K562 (cell line): Measurements from ENCODE around the gene PLEKHG5. TPM values are rescaled to one million over a fixed set of nuclear protein-coding genes. Genes with fewer than 3 reads are reported as not detected.
A peak's percentile ranks its signal among the peaks of the same experiment; 100 is the strongest.

Experiments used
- ATAC-seq: fragments of 200-7000 bp; cut with Tn5 transposase; 3 replicates; pipeline ENCODE4 v1.9.1; 2020; ENCODE audit warnings: moderate library complexity
- BruUV-seq: library from RNA; stranded (reverse); fragments of 400-500 nt; replicated peaks from 2 replicates; lab custom pipeline; 2021; lab: Mats Ljungman, UMichigan
- CTCF ChIA-PET: fragments of 300-600 bp; formaldehyde crosslinking; extraction: SDS; loops from one replicate; lab custom pipeline; 2021; ENCODE audit warnings: low intra/inter-chr PET ratio; lab: Yijun Ruan, JAX
- POLR2A ChIA-PET: fragments of 300-600, 350-650 bp; sonication (Branson Sonifier 250); formaldehyde crosslinking; extraction: SDS; loops from one replicate; lab custom pipeline; 2021; ENCODE audit warnings: antibody characterized with exemption, inconsistent platforms; lab: Yijun Ruan, JAX
- DNase-seq, 4 experiments: peaks; one replicate each; pipeline versions ENCODE4 v3.0.0 to v3.0.0-alpha.2; 2011 to 2018; ENCODE audit warnings: low spot score in 3 of 4, mixed read lengths in 3 of 4; ENCODE audit errors: extremely low read depth in 1 of 4
- FAIRE-seq: peaks from 2 replicates; lab custom pipeline; 2011; peaks lifted over from hg19 to GRCh38; lab: Jason Lieb, UNC
- H2AFZ ChIP-seq: 2 replicates; pipeline ENCODE4 v1.6.0; 2011; ENCODE audit warnings: low read depth, low read length, control low read depth, inconsistent platforms
- H3K27ac ChIP-seq: fragments of 200-600 bp; 3 replicates; pipeline ENCODE4 v1.8.0; 2011; ENCODE audit warnings: low read depth, mild to moderate bottlenecking, control low read depth, inconsistent platforms, low read length, moderate library complexity, mixed read lengths; ENCODE audit errors: extremely low read depth
- H3K27me3 ChIP-seq, 2 experiments: fragments of 300-600 bp in 1 of 2; 2 replicates in 1 of 2; 3 replicates in 1 of 2; pipeline versions ENCODE4 v1.6.0 to v1.8.0; 2011; ENCODE audit warnings: inconsistent platforms in 2 of 2, low read length in 2 of 2, mild to moderate bottlenecking in 1 of 2, mixed read lengths in 1 of 2, moderate library complexity in 1 of 2; ENCODE audit not compliant: control insufficient read depth in 2 of 2, insufficient read depth in 2 of 2
- H3K36me3 ChIP-seq: fragments of 300-600 bp; 3 replicates; pipeline ENCODE4 v1.8.0; 2011; ENCODE audit warnings: mild to moderate bottlenecking, low read length, inconsistent platforms; ENCODE audit not compliant: control insufficient read depth, insufficient read depth
- H3K4me1 ChIP-seq, 2 experiments: fragments of 200-600 bp in 1 of 2; replicated peaks in 1 of 2; 2 replicates in 1 of 2; 3 replicates in 1 of 2; pipeline versions ENCODE4 v1.5.1 to v1.8.0; 2011; ENCODE audit warnings: inconsistent platforms in 2 of 2, low read length in 2 of 2, mild to moderate bottlenecking in 1 of 2, mixed read lengths in 1 of 2, moderate library complexity in 1 of 2; ENCODE audit not compliant: control insufficient read depth in 2 of 2, insufficient read depth in 2 of 2
- H3K4me2 ChIP-seq: 2 replicates; pipeline ENCODE4 v1.6.1; 2011; ENCODE audit warnings: low read length, control low read depth, inconsistent platforms, mixed read lengths; ENCODE audit not compliant: insufficient read depth
- H3K4me3 ChIP-seq: fragments of 200-600 bp; sonication (generic), shearing (Covaris generic); 2 replicates; pipeline ENCODE4 v1.5.1; 2016; ENCODE audit warnings: control low read depth, inconsistent platforms
- H3K79me2 ChIP-seq: fragments of 200-600 bp; 3 replicates; pipeline ENCODE4 v1.8.0; 2011; ENCODE audit warnings: low read length, inconsistent platforms; ENCODE audit not compliant: control insufficient read depth, insufficient read depth
- H3K9ac ChIP-seq, 2 experiments: 2 replicates each; pipeline versions ENCODE4 v1.6.0 to v1.6.1; 2011; ENCODE audit warnings: low read depth in 2 of 2, low read length in 2 of 2, control low read depth in 1 of 2, inconsistent platforms in 1 of 2, mild to moderate bottlenecking in 1 of 2, mixed read lengths in 1 of 2; ENCODE audit not compliant: insufficient read depth in 1 of 2
- H3K9me1 ChIP-seq: one replicate; pipeline ENCODE4 v1.6.0; 2011; ENCODE audit warnings: inconsistent platforms, mild to moderate bottlenecking, low read length, moderate library complexity; ENCODE audit not compliant: control insufficient read depth, insufficient read depth
- H3K9me3 ChIP-seq: replicated peaks from 2 replicates; pipeline ENCODE4 v1.5.1; 2011; ENCODE audit warnings: low read depth, low read length, inconsistent platforms; ENCODE audit not compliant: control insufficient read depth, insufficient read depth
- H4K20me1 ChIP-seq: replicated peaks from 2 replicates; pipeline ENCODE4 v1.6.1; 2011; ENCODE audit warnings: low read length, inconsistent platforms, mixed read lengths; ENCODE audit not compliant: control insufficient read depth, insufficient read depth
- BMI1 ChIP-seq: fragments of 150-350 bp; IDR thresholded peaks from 2 replicates; pipeline ENCODE4 v1.6.1; 2014; ENCODE audit warnings: low read length
- CHD2 ChIP-seq: IDR thresholded peaks from 2 replicates; pipeline ENCODE4 v1.6.1; 2011; ENCODE audit warnings: low read depth, low read length
- E2F3 ChIP-seq: fragments of 250-450 bp; sonication (Bioruptor Pico); IDR thresholded peaks from 2 replicates; pipeline ENCODE4 v1.4.0; 2020; ENCODE audit warnings: mild to moderate bottlenecking
- ESRRA ChIP-seq: fragments of 450-650 bp; IDR thresholded peaks from 2 replicates; pipeline ENCODE4 v1.6.1; 2014; ENCODE audit warnings: low read depth, mild to moderate bottlenecking, moderate library complexity, borderline replicate concordance
- GABPA ChIP-seq: fragments of 200-800 bp; sonication (Bioruptor generic); conservative IDR thresholded peaks from 2 replicates; pipeline ENCODE4 v1.6.1; 2016; ENCODE audit warnings: low read depth, missing genetic modification characterization, missing compliant biosample characterization
- GABPB2 ChIP-seq: fragments of 250-450 bp; sonication (Bioruptor Pico); conservative IDR thresholded peaks from 2 replicates; pipeline ENCODE4 v1.5.1; 2021; ENCODE audit warnings: mild to moderate bottlenecking
- IFI16 ChIP-seq: fragments of 250-450 bp; sonication (Bioruptor Pico); IDR thresholded peaks from 2 replicates; pipeline ENCODE4 v2.1.2; 2022; ENCODE audit warnings: mild to moderate bottlenecking, inconsistent platforms
- LARP7 ChIP-seq: fragments of 450-650 bp; IDR thresholded peaks from 2 replicates; pipeline ENCODE4 v1.6.1; 2016
- MAZ ChIP-seq, 2 experiments: fragments of 450-650 bp in 1 of 2; sonication (generic) in 1 of 2; formaldehyde crosslinking; IDR thresholded peaks in 1 of 2; conservative IDR thresholded peaks in 1 of 2; 2 replicates each; pipeline versions ENCODE4 v1.4.0 to v1.5.0; 2020; ENCODE audit warnings: mild to moderate bottlenecking in 1 of 2, missing genetic modification reagents in 1 of 2
- MBD2 ChIP-seq: sonication (generic); IDR thresholded peaks from 2 replicates; pipeline ENCODE4 v1.6.1; 2016; ENCODE audit warnings: low read depth, borderline replicate concordance
- MTA3 ChIP-seq: fragments of 450-650 bp; formaldehyde crosslinking; IDR thresholded peaks from 2 replicates; pipeline ENCODE4 v1.6.1; 2017; ENCODE audit warnings: mild to moderate bottlenecking, borderline replicate concordance
- NCOR1 ChIP-seq: fragments of 450-650 bp; IDR thresholded peaks from 2 replicates; pipeline ENCODE4 v1.6.1; 2016; ENCODE audit warnings: mild to moderate bottlenecking, moderate library complexity
- RBFOX2 ChIP-seq: fragments of 200-400 bp; formaldehyde crosslinking; IDR thresholded peaks from 2 replicates; pipeline ENCODE4 v1.6.1; 2017; ENCODE audit warnings: low read depth, mild to moderate bottlenecking, low read length, moderate library complexity
- SRSF7 ChIP-seq: fragments of 200-400 bp; formaldehyde crosslinking; optimal IDR thresholded peaks from 2 replicates; pipeline ENCODE3; 2017; ENCODE audit warnings: mild to moderate bottlenecking, low read depth, low read length
- U2AF2 ChIP-seq: fragments of 200-400 bp; formaldehyde crosslinking; optimal IDR thresholded peaks from 2 replicates; pipeline ENCODE3; 2017; ENCODE audit warnings: low read depth, mild to moderate bottlenecking, low read length
- USF1 ChIP-seq: sonication (generic); formaldehyde crosslinking; IDR thresholded peaks from 2 replicates; pipeline ENCODE4 v1.9.0; 2022; ENCODE audit warnings: mild to moderate bottlenecking, missing genetic modification reagents
- XRCC5 ChIP-seq: fragments of 200-400 bp; formaldehyde crosslinking; IDR thresholded peaks from 2 replicates; pipeline ENCODE4 v1.6.1; 2017; ENCODE audit warnings: low read depth, mild to moderate bottlenecking, low read length
- ZNF316 ChIP-seq: fragments of 450-650 bp; IDR thresholded peaks from 2 replicates; pipeline ENCODE4 v1.6.1; 2016
- ZNF695 ChIP-seq: fragments of 450-650 bp; formaldehyde crosslinking; IDR thresholded peaks from 2 replicates; pipeline ENCODE4 v1.4.0; 2020; ENCODE audit warnings: mild to moderate bottlenecking, moderate library complexity
- WGBS: fragments of 100-300 bp; shearing (Covaris generic); methylation state at CpG from one replicate; pipeline ENCODE4 v1.1.6; 2016; ENCODE audit warnings: low coverage, mixed read lengths; ENCODE audit not compliant: insufficient coverage; ENCODE audit errors: missing lambda C conversion rate; 5-methylcytosine and 5-hydroxymethylcytosine counted together
- in situ Hi-C: fragments of 300-500 bp; cut with MboI; formaldehyde crosslinking; loops from 4 replicates; pipeline ENCODE4 v1.15.0; 2018; ENCODE audit warnings: inconsistent platforms, mixed read lengths
- intact Hi-C: fragments of 100-400 bp; cut with micrococcal nuclease; formaldehyde crosslinking; loops from 2 replicates; pipeline ENCODE4 v1.14.2; 2022
- polyA plus RNA-seq, 8 experiments: library from polyadenylated mRNA; depleted of rRNA in 4 of 8; stranded (reverse) in 5 of 8; unstranded in 3 of 8; fragments of >200 nt; fragmentation: Nextera tagmentation in 2 of 8; fragmentation: Illumina TruSeq in 1 of 8; extraction: Ambion mirVana in 2 of 8; extraction: Trizol in 1 of 8; gene quantifications; 2 replicates each; pipeline versions ENCODE4 v1.2.1 to v1.2.3, GENCODE V29; 2011 to 2014; ENCODE audit warnings: inconsistent platforms in 1 of 8, missing spikeins in 1 of 8
- total RNA-seq, 7 experiments: library from RNA; depleted of rRNA in 6 of 7; stranded (reverse); fragments of >200 nt in 6 of 7; fragmentation: Illumina TruSeq in 2 of 7; extraction: Trizol in 2 of 7; gene quantifications; 2 replicates each; pipeline versions ENCODE4 v1.2.1 to v1.2.3, GENCODE V29; 2011 to 2021; ENCODE audit warnings: low replicate concordance in 1 of 7
- TF ChIP-seq, protein P1 (sequence below): fragments of 150-350 bp; IDR thresholded peaks from 2 replicates; pipeline ENCODE4 v1.6.1; 2014; ENCODE audit warnings: low read depth, mild to moderate bottlenecking, low read length, borderline replicate concordance
- TF ChIP-seq, protein P2 (sequence below): fragments of 250-450 bp; sonication (Bioruptor Pico); IDR thresholded peaks from 2 replicates; pipeline ENCODE4 v1.6.1; 2021; ENCODE audit warnings: mild to moderate bottlenecking

PLEKHG5 gene
- total and polyA plus RNA-seq, 9 of the 15 experiments (the other 6 are each of a cell fraction or from before 2014, with no cell fraction given), result 0.04 to 0.29 (median 0.09) TPM; not detected in 3

- FAIRE-seq (peak; percentile 84), ATAC-seq (peak; percentile 88)
- H3K27ac ChIP-seq, result no peak overlapping the region
- TF ChIP-seq ESRRA (peak; percentile 47; the same call in 1 of the 2 replicates), LARP7 (no peak), BMI1 (no peak), ZNF695 (CRISPR knock-in tag) (no peak), SRSF7 (no peak), MTA3 (no peak), GABPA (tag) (no peak), GABPB2 (CRISPR knock-in tag) (no peak), NCOR1 (no peak), MAZ (CRISPR knock-in tag; conservative IDR thresholded peaks at IDR 0.05 in 1 of 2, IDR thresholded peaks at IDR 0.05 in 1 of 2) (peak in 1 of 2 experiments; percentile 19; a peak in 1 of 4 replicates), U2AF2 (no peak), USF1 (CRISPR knock-in tag) (peak; percentile 77), CHD2 (no peak), IFI16 (CRISPR knock-in tag) (no peak), RBFOX2 (no peak), E2F3 (CRISPR knock-in tag) (no peak), XRCC5 (no peak; the same call in 1 of the 2 replicates), MBD2 (no peak), ZNF316 (no peak)
- TF ChIP-seq, protein P1, sequence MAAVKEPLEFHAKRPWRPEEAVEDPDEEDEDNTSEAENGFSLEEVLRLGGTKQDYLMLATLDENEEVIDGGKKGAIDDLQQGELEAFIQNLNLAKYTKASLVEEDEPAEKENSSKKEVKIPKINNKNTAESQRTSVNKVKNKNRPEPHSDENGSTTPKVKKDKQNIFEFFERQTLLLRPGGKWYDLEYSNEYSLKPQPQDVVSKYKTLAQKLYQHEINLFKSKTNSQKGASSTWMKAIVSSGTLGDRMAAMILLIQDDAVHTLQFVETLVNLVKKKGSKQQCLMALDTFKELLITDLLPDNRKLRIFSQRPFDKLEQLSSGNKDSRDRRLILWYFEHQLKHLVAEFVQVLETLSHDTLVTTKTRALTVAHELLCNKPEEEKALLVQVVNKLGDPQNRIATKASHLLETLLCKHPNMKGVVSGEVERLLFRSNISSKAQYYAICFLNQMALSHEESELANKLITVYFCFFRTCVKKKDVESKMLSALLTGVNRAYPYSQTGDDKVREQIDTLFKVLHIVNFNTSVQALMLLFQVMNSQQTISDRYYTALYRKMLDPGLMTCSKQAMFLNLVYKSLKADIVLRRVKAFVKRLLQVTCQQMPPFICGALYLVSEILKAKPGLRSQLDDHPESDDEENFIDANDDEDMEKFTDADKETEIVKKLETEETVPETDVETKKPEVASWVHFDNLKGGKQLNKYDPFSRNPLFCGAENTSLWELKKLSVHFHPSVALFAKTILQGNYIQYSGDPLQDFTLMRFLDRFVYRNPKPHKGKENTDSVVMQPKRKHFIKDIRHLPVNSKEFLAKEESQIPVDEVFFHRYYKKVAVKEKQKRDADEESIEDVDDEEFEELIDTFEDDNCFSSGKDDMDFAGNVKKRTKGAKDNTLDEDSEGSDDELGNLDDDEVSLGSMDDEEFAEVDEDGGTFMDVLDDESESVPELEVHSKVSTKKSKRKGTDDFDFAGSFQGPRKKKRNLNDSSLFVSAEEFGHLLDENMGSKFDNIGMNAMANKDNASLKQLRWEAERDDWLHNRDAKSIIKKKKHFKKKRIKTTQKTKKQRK, result no peak
- TF ChIP-seq, protein P2, sequence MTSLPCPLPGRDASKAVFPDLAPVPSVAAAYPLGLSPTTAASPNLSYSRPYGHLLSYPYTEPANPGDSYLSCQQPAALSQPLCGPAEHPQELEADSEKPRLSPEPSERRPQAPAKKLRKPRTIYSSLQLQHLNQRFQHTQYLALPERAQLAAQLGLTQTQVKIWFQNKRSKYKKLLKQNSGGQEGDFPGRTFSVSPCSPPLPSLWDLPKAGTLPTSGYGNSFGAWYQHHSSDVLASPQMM (CRISPR knock-in tag), result no peak
Measured at GRCh38 chr1:6523566-6523965, 32.1 kb upstream of the PLEKHG5 start.

More at GRCh38 chr1:6523566-6523965, 32.1 kb upstream of the PLEKHG5 start:
- Histone ChIP-seq H3K9me1 (no peaks in the 10 kb centered on the region), H2AFZ (no peak overlapping the region), H3K27me3 (no peaks in the 10 kb centered on the region), H3K9ac (no peak overlapping the region), H3K79me2 (no peaks in the 10 kb centered on the region), H3K4me1 (peaks cover 0 to 7% of the 10 kb centered on the region in 2 experiments; a peak in 2 of 5 replicates), H3K4me3 (no peak overlapping the region), H3K9me3 (no peaks in the 10 kb centered on the region), H3K4me2 (no peak overlapping the region), H4K20me1 (peaks cover 19% of the 10 kb centered on the region), H3K36me3 (peaks cover 59% of the 10 kb centered on the region)
- intact Hi-C loops (loop anchor here (1.0 kb wide), 1 partner anchor 37 kb away; no protein-coding TSS in a partner anchor), in situ Hi-C loops (no loop called here)
- 39% methylated on average over 6 of the region's 6 CpGs for WGBS
- DNase-seq, result peak; percentile 75 to 83 (median 79)
- ChIA-PET CTCF (interaction anchor here (3.1 kb wide), 1 partner anchor 37 kb away, joined by 17 read pairs; no protein-coding TSS in a partner anchor), POLR2A (interaction anchor here (0.6 to 6.5 kb wide), 8 partner anchors 11 to 220 kb away, joined by 3 to 57 read pairs (median 4); no protein-coding TSS in a partner anchor)
- no TSS peak for BruUV-seq
